IMR-90 (cell line): ENCODE data around the gene CACNA2D3. TPM values are rescaled to one million over a fixed set of nuclear protein-coding genes. Genes with fewer than 3 reads are reported as not detected.

Experiments
- ATAC-seq: fragments of 200-7000 bp; cut with Tn5 transposase; 2 replicates; pipeline ENCODE4 v1.9.1; 2020; ENCODE audit warnings: low read depth, mild to moderate bottlenecking, moderate library complexity
- BruUV-seq: library from RNA; stranded (reverse); fragments of 400-500 nt; replicated peaks from 2 replicates; lab custom pipeline; 2021; lab: Mats Ljungman, UMichigan
- CTCF ChIA-PET: fragments of 300-600 bp; formaldehyde crosslinking; extraction: SDS; loops from one replicate; lab custom pipeline; 2021; ENCODE audit warnings: antibody characterized with exemption; lab: Yijun Ruan, JAX
- POLR2A ChIA-PET: fragments of 300-600 bp; sonication (Branson Sonifier 250); formaldehyde crosslinking; loops from one replicate; lab custom pipeline; 2022; ENCODE audit warnings: antibody characterized with exemption; ENCODE audit not compliant: unreplicated experiment; lab: Charles Lee
- DNase-seq: peaks from one replicate; pipeline ENCODE4 v3.0.0; 2013
- H2AFZ ChIP-seq: replicated peaks from 2 replicates; pipeline ENCODE3; 2013; ENCODE audit warnings: low read length, mild to moderate bottlenecking; ENCODE audit not compliant: poor library complexity
- H2AK5ac ChIP-seq: 2 replicates; pipeline ENCODE4 v1.6.1; 2013; ENCODE audit warnings: low read depth, low read length, inconsistent platforms
- H2AK9ac ChIP-seq: replicated peaks from 2 replicates; pipeline ENCODE3; 2013; ENCODE audit warnings: mild to moderate bottlenecking, low read depth, low read length, moderate library complexity; ENCODE audit not compliant: poor library complexity
- H2BK120ac ChIP-seq: 2 replicates; pipeline ENCODE4 v1.6.1; 2013; ENCODE audit warnings: low read depth, low read length, inconsistent platforms
- H2BK15ac ChIP-seq: 3 replicates; pipeline ENCODE4 v1.6.1; 2013; ENCODE audit warnings: low read depth, low read length, inconsistent platforms
- H2BK20ac ChIP-seq: 2 replicates; pipeline ENCODE4 v1.6.1; 2013; ENCODE audit warnings: low read depth, mild to moderate bottlenecking, inconsistent platforms, low read length, moderate library complexity
- H2BK5ac ChIP-seq: 2 replicates; pipeline ENCODE4 v1.6.1; 2013; ENCODE audit warnings: mild to moderate bottlenecking, low read depth, low read length, inconsistent platforms; ENCODE audit not compliant: poor library complexity, severe bottlenecking
- H3K14ac ChIP-seq: replicated peaks from 2 replicates; pipeline ENCODE4 v1.6.1; 2013; ENCODE audit warnings: low read depth, low read length, inconsistent platforms
- H3K18ac ChIP-seq: 2 replicates; pipeline ENCODE4 v1.6.1; 2013; ENCODE audit warnings: low read depth, low read length, control low read depth
- H3K23ac ChIP-seq: 2 replicates; pipeline ENCODE4 v1.6.1; 2013; ENCODE audit warnings: low read depth, low read length, inconsistent platforms
- H3K27ac ChIP-seq: 2 replicates; pipeline ENCODE4 v1.5.1; 2013; ENCODE audit warnings: mild to moderate bottlenecking, control low read depth, low read length; ENCODE audit not compliant: insufficient read depth
- H3K27me3 ChIP-seq: 2 replicates; pipeline ENCODE4 v1.6.1; 2013; ENCODE audit warnings: low read length; ENCODE audit not compliant: control insufficient read depth, insufficient read depth
- H3K36me3 ChIP-seq: 2 replicates; pipeline ENCODE4 v1.6.1; 2013; ENCODE audit warnings: low read length, mixed read lengths; ENCODE audit not compliant: control insufficient read depth, insufficient read depth
- H3K4ac ChIP-seq: 2 replicates; pipeline ENCODE4 v1.6.1; 2013; ENCODE audit warnings: low read depth, low read length, inconsistent platforms
- H3K4me1 ChIP-seq: 2 replicates; pipeline ENCODE4 v1.6.1; 2013; ENCODE audit warnings: low read length, mixed read lengths; ENCODE audit not compliant: control insufficient read depth, insufficient read depth
- H3K4me2 ChIP-seq: 2 replicates; pipeline ENCODE4 v1.6.1; 2013; ENCODE audit warnings: low read depth, mild to moderate bottlenecking, control low read depth, low read length, moderate library complexity
- H3K4me3 ChIP-seq: 2 replicates; pipeline ENCODE4 v1.5.1; 2013; ENCODE audit warnings: low read depth, mild to moderate bottlenecking, control low read depth, low read length, moderate library complexity; ENCODE audit not compliant: insufficient read depth
- H3K56ac ChIP-seq: 2 replicates; pipeline ENCODE4 v1.6.1; 2013; ENCODE audit warnings: low read length, inconsistent platforms; ENCODE audit not compliant: insufficient read depth; ENCODE audit errors: extremely low read depth
- H3K79me1 ChIP-seq, 2 experiments: 2 replicates each; pipeline ENCODE4 v1.6.1; 2013; ENCODE audit warnings: low read length in 2 of 2, inconsistent platforms in 1 of 2, low read depth in 1 of 2
- H3K9ac ChIP-seq: 2 replicates; pipeline ENCODE4 v1.6.1; 2013; ENCODE audit warnings: low read depth, low read length, control low read depth
- H3K9me1 ChIP-seq: 2 replicates; pipeline ENCODE4 v1.6.1; 2013; ENCODE audit warnings: low read length, inconsistent platforms; ENCODE audit not compliant: insufficient read depth
- H3K9me3 ChIP-seq: 2 replicates; pipeline ENCODE4 v1.6.1; 2013; ENCODE audit warnings: low read length; ENCODE audit not compliant: control insufficient read depth, insufficient read depth
- H4K20me1 ChIP-seq: 2 replicates; pipeline ENCODE4 v1.6.1; 2013; ENCODE audit warnings: low read length, inconsistent platforms; ENCODE audit not compliant: insufficient read depth
- H4K5ac ChIP-seq: 2 replicates; pipeline ENCODE4 v1.6.1; 2013; ENCODE audit warnings: mild to moderate bottlenecking, low read depth, low read length, control low read depth
- H4K8ac ChIP-seq, 2 experiments: 2 replicates each; pipeline ENCODE4 v1.6.1; 2013; ENCODE audit warnings: low read depth in 2 of 2, low read length in 2 of 2, control low read depth in 1 of 2, inconsistent platforms in 1 of 2
- H4K91ac ChIP-seq: 2 replicates; pipeline ENCODE4 v1.6.1; 2013; ENCODE audit warnings: low read depth, low read length, inconsistent platforms; ENCODE audit not compliant: insufficient read depth
- CEBPB ChIP-seq: IDR thresholded peaks from 2 replicates; pipeline ENCODE4 v1.6.1; 2012; ENCODE audit warnings: low read depth, low read length, improper control_type of control experiment
- ELK1 ChIP-seq: fragments of 150-350 bp; IDR thresholded peaks from 2 replicates; pipeline ENCODE4 v1.6.1; 2016; ENCODE audit warnings: low read depth, mild to moderate bottlenecking, low read length, moderate library complexity, borderline replicate concordance
- MAFK ChIP-seq: IDR thresholded peaks from 2 replicates; pipeline ENCODE4 v1.6.1; 2012; ENCODE audit warnings: low read depth, low read length, improper control_type of control experiment
- MAZ ChIP-seq: IDR thresholded peaks from 2 replicates; pipeline ENCODE4 v1.6.1; 2012; ENCODE audit warnings: low read depth, mild to moderate bottlenecking, low read length, improper control_type of control experiment, moderate library complexity, borderline replicate concordance
- MXI1 ChIP-seq: IDR thresholded peaks from 2 replicates; pipeline ENCODE4 v1.6.1; 2012; ENCODE audit warnings: low read depth, mild to moderate bottlenecking, low read length, moderate library complexity, borderline replicate concordance
- NFE2L2 ChIP-seq: fragments of 150-350 bp; IDR thresholded peaks from 2 replicates; pipeline ENCODE4 v1.6.1; 2016; ENCODE audit warnings: low read depth, mild to moderate bottlenecking, low read length
- RCOR1 ChIP-seq: IDR thresholded peaks from 2 replicates; pipeline ENCODE4 v1.6.1; 2012; ENCODE audit warnings: mild to moderate bottlenecking, low read length, improper control_type of control experiment; ENCODE audit not compliant: insufficient replicate concordance
- RFX5 ChIP-seq: IDR thresholded peaks from 2 replicates; pipeline ENCODE4 v1.8.0; 2012; ENCODE audit warnings: low read depth, mild to moderate bottlenecking, low read length, moderate library complexity
- WGBS, 2 experiments: methylation state at CpG; one replicate each; pipeline versions ENCODE4 v1.1.5 to v1.1.7; 2013; ENCODE audit warnings: missing lambda C conversion rate in 2 of 2; ENCODE audit not compliant: insufficient read length in 1 of 2; ENCODE audit errors: extremely low coverage in 2 of 2; 5-methylcytosine and 5-hydroxymethylcytosine counted together
- dilution Hi-C: fragments of 300-500 bp; cut with HindIII; formaldehyde crosslinking; loops from one replicate; pipeline ENCODE4 v1.14.3; 2018; ENCODE audit warnings: low sequenced_read_pairs; ENCODE audit not compliant: unreplicated experiment
- in situ Hi-C: fragments of 300-500 bp; cut with MboI; formaldehyde crosslinking; loops from 3 replicates; pipeline ENCODE4 v1.14.3; 2019; ENCODE audit warnings: low sequenced_read_pairs, inconsistent platforms, mixed read lengths
- intact Hi-C: fragments of 100-400 bp; cut with micrococcal nuclease; formaldehyde crosslinking; loops from 2 replicates; pipeline ENCODE4 v1.10.0; 2022
- polyA plus RNA-seq, 3 experiments: library from polyadenylated mRNA; depleted of rRNA; stranded (reverse); fragments of >200 nt; gene quantifications; 2 replicates each; pipeline ENCODE4 v1.2.3, GENCODE V29; 2012; ENCODE audit warnings: low replicate concordance in 1 of 3
- total RNA-seq: library from RNA; depleted of rRNA; stranded (reverse); fragments of >200 nt; gene quantifications from 2 replicates; pipeline ENCODE4 v1.2.3, GENCODE V29; 2012

Gene CACNA2D3
- total and polyA plus RNA-seq, 2 of the 4 experiments (the other 2 are of a cell fraction) = 0.36 to 0.41 TPM

DNA sequence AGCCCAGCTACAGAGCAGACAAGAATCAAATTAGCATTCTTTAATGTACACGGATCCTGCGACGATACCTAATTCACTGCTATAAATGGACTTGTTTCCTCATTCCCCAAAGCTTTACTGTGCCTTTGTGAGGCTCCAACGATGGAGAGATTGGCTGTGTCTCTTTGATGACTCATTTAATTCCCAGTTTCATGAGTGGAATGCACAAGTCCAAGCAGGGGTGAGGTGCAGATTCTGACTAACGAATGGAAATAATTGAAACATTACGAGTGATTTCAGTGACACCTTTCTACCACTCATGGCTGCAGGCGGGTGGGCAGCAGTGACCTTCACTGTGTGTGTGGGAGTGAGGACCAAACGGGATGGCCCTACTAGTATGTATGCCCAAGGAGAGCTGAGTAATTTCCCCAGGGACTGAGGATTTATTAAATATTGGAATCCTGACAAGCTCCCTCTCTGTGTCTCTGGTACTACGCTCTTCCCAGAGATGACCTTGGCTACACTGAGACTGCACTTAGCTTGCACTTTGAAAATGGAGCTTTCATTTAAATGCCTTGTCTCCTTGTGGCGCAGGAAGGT is 156.7 kb downstream of the CACNA2D3 start:
- no peak overlapping the region for H3K23ac ChIP-seq
- H3K9me1 ChIP-seq = no peaks in the 10 kb centered on the region
- H3K27ac ChIP-seq = no peak overlapping the region
- H2AK5ac ChIP-seq = no peak overlapping the region
- H2BK20ac ChIP-seq = no peak overlapping the region
- no peak overlapping the region for H3K18ac ChIP-seq
- H3K9me3 ChIP-seq = peaks cover 21% of the 10 kb centered on the region
- H3K79me1 ChIP-seq = no peaks in the 10 kb centered on the region
- H3K4me3 ChIP-seq = no peak overlapping the region
- BruUV-seq = no TSS peak
- H4K20me1 ChIP-seq = no peaks in the 10 kb centered on the region
- no peaks in the 10 kb centered on the region for H3K27me3 ChIP-seq
- no peak for ATAC-seq
- H4K8ac ChIP-seq = no peak overlapping the region
- dilution Hi-C loops (no loop called here), in situ Hi-C loops (no loop called here), intact Hi-C loops (no loop called here)
- no peak overlapping the region for H3K9ac ChIP-seq
- no peak overlapping the region for H2BK5ac ChIP-seq
- no CpG with 5 or more reads among the region's 10 CpGs for WGBS, 2 experiments
- no peak overlapping the region for H3K4me2 ChIP-seq
- H3K4ac ChIP-seq = no peak overlapping the region
- H3K56ac ChIP-seq = no peak overlapping the region
- no peaks in the 10 kb centered on the region for H3K36me3 ChIP-seq
- H3K14ac ChIP-seq = no peak overlapping the region
- no peak overlapping the region for H2BK120ac ChIP-seq
- no peak overlapping the region for H4K91ac ChIP-seq
- no peak overlapping the region for H2AFZ ChIP-seq
- H3K4me1 ChIP-seq = no peaks in the 10 kb centered on the region
- POLR2A ChIA-PET = no interaction called here
- no peak overlapping the region for H4K5ac ChIP-seq
- H2BK15ac ChIP-seq = no peak overlapping the region
- no peak overlapping the region for H2AK9ac ChIP-seq
- DNase-seq = no peak
- CTCF ChIA-PET = no interaction called here
- TF ChIP-seq ELK1 = no peak
- TF ChIP-seq CEBPB = no peak
- TF ChIP-seq NFE2L2 = no peak
- no peak for TF ChIP-seq RCOR1
- no peak for TF ChIP-seq MAZ
- TF ChIP-seq MXI1 = no peak
- no peak for TF ChIP-seq MAFK
- no peak for TF ChIP-seq RFX5
